Caco-2 (cell line): ENCODE results near the gene RGS16. TPM values are rescaled to one million over a fixed set of nuclear protein-coding genes. Genes with fewer than 3 reads are reported as not detected.

Experiments
- BruUV-seq: library from RNA; stranded (reverse); fragments of 400-500 nt; replicated peaks from 2 replicates; lab custom pipeline; 2021; lab: Mats Ljungman, UMichigan
- CTCF ChIA-PET: fragments of 300-600 bp; sonication (Branson Sonifier 250); formaldehyde crosslinking; loops from one replicate; lab custom pipeline; 2022; ENCODE audit warnings: antibody characterized with exemption; lab: Charles Lee
- POLR2A ChIA-PET: fragments of 300-600 bp; sonication (Branson Sonifier 250); formaldehyde crosslinking; loops from one replicate; lab custom pipeline; 2022; ENCODE audit warnings: antibody characterized with exemption; lab: Charles Lee
- DNase-seq, 2 experiments: peaks; one replicate each; pipeline versions ENCODE4 v3.0.0 to v3.0.0-alpha.2; 2020 to 2022
- H3K27me3 ChIP-seq: replicated peaks from 2 replicates; pipeline ENCODE4 v1.6.0; 2011; ENCODE audit warnings: low read length; ENCODE audit not compliant: control insufficient read depth, insufficient read depth
- H3K36me3 ChIP-seq: 2 replicates; pipeline ENCODE4 v1.5.1; 2011; ENCODE audit warnings: low read length; ENCODE audit not compliant: control insufficient read depth, insufficient read depth
- H3K4me1 ChIP-seq: fragments of 250-450 bp; sonication (Bioruptor Pico); 2 replicates; pipeline ENCODE4 v1.5.1; 2020; ENCODE audit warnings: mild to moderate bottlenecking
- H3K4me3 ChIP-seq: 2 replicates; pipeline ENCODE4 v1.5.1; 2011; ENCODE audit warnings: low read depth, mild to moderate bottlenecking, control low read depth, low read length
- H3K9me3 ChIP-seq: fragments of 250-450 bp; sonication (Bioruptor Pico); 2 replicates; pipeline ENCODE4 v1.5.1; 2020; ENCODE audit warnings: mild to moderate bottlenecking, moderate library complexity
- H3K27ac Mint-ChIP-seq: one replicate; pipeline ENCODE4 v1.8.0; 2022; ENCODE audit warnings: mixed read lengths; ENCODE audit not compliant: unreplicated experiment
- H3K27me3 Mint-ChIP-seq: one replicate; pipeline ENCODE4 v1.8.0; 2022; ENCODE audit warnings: mixed read lengths; ENCODE audit not compliant: insufficient read depth, unreplicated experiment
- H3K36me3 Mint-ChIP-seq: one replicate; pipeline ENCODE4 v1.8.0; 2022; ENCODE audit warnings: mild to moderate bottlenecking, mixed read lengths; ENCODE audit not compliant: insufficient read depth, unreplicated experiment
- H3K4me1 Mint-ChIP-seq: one replicate; pipeline ENCODE4 v1.8.0; 2022; ENCODE audit warnings: low read depth, mixed read lengths; ENCODE audit not compliant: unreplicated experiment
- H3K4me3 Mint-ChIP-seq: one replicate; pipeline ENCODE4 v1.8.0; 2022; ENCODE audit warnings: mild to moderate bottlenecking, moderate library complexity, mixed read lengths; ENCODE audit not compliant: unreplicated experiment
- H3K9me3 Mint-ChIP-seq: one replicate; pipeline ENCODE4 v1.8.0; 2022; ENCODE audit warnings: mixed read lengths; ENCODE audit not compliant: unreplicated experiment
- CTCF ChIP-seq, 2 experiments: fragments of 200-600 bp in 1 of 2; IDR thresholded peaks; 1 replicate in 1 of 2; 2 replicates in 1 of 2; pipeline versions ENCODE4 v1.5.1 to v1.8.0; 2011 to 2022; ENCODE audit warnings: antibody characterized with exemption in 1 of 2, control low read depth in 1 of 2, inconsistent platforms in 1 of 2, low read depth in 1 of 2, low read length in 1 of 2, mild to moderate bottlenecking in 1 of 2, moderate library complexity in 1 of 2; ENCODE audit not compliant: insufficient read depth in 1 of 2, severe bottlenecking in 1 of 2, unreplicated experiment in 1 of 2
- intact Hi-C: fragments of 100-400 bp; cut with micrococcal nuclease; formaldehyde crosslinking; loops from one replicate; pipeline ENCODE4 v1.10.0; 2022; ENCODE audit not compliant: unreplicated experiment
- total RNA-seq: library from RNA; stranded (reverse); gene quantifications from 2 replicates; pipeline ENCODE4 v1.2.3, GENCODE V29; 2022

The RGS16 gene
- total RNA-seq, 1 experiment from 2014 or later, result 1.2 TPM

DNA sequence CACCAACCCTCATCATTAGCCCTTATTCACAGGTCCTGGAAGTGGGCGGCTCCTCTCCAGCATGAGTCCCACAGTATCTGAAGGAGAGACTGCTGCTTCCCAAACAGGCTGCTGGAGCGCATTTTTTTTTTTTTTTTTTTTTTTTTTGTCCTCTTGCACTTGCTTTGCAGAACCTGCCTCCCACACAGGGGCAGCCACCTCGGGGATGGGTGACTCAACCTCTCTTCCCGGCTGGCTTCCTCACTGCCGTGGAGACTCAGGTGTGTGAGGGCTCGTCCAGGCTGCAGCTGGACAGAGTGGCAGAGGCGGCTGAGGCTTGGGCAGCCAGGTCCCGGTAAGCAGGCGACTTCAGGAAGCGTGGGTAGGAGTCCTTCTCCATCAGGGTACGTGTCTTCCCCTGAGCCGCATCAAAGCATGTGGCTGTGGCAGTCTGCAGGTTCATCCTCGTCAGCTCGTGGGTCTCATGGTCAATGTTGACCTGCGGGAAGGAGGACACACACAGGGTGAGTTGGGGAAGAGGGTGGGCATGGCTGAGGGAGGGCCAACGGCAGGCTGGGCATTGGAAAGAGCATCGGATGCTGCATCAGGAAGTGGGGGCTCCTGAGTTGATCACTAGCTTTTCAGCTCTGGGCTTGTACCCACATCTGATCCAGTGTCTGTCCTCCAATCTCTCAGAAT, 4.0 kb downstream of the RGS16 start:
- no peak overlapping the region for H3K27ac Mint-ChIP-seq
- no peaks in the 10 kb centered on the region for H3K4me1 Mint-ChIP-seq
- no peak for TF ChIP-seq CTCF (IDR thresholded peaks at IDR 0.05; ENCODE audit: insufficient read depth in 1 of 2, low read depth in 1 of 2, low read length in 1 of 2, severe bottlenecking in 1 of 2, unreplicated experiment in 1 of 2)
- H3K9me3 Mint-ChIP-seq, result no peaks in the 10 kb centered on the region
- no peaks in the 10 kb centered on the region for H3K27me3 Mint-ChIP-seq
- Histone ChIP-seq H3K4me1 (peaks cover 5% of the 10 kb centered on the region; the same call in 1 of the 2 replicates), H3K27me3 (no peaks in the 10 kb centered on the region), H3K9me3 (no peaks in the 10 kb centered on the region), H3K4me3 (no peak overlapping the region), H3K36me3 (peaks cover 3% of the 10 kb centered on the region)
- POLR2A ChIA-PET, result no interaction called here
- no peak overlapping the region for H3K4me3 Mint-ChIP-seq
- BruUV-seq, result no TSS peak
- intact Hi-C loops, result no loop called here
- DNase-seq, result no peak
- CTCF ChIA-PET, result interaction anchor here (1.1 to 10.4 kb wide), 5 partner anchors 9 to 185 kb away, joined by 3 to 265 read pairs (median 6); partner anchors contain the start of gene RNASEL
- peaks cover 6% of the 10 kb centered on the region for H3K36me3 Mint-ChIP-seq

DNA sequence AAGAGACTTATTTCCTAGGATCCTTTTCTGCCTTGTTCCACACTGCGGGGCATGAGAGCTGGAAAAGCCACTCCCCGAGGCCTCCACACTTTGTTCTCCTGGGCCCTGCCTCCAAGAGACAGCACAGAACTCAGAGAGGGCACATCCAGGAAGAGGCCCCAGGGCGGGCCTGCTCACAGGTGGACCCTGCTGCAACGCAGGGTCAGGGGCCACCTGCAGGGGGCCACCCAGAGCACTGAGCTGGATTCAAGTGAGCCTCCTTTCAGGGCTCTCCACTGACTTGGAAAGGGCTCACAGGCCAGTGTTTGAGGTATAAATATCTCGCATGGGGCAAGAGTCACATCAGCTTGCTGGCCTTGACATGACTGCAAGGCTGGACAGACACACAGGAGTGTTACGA, 4.8 kb downstream of the RGS16 start:
- Mint-ChIP-seq H3K4me3 (no peak overlapping the region), H3K4me1 (no peaks in the 10 kb centered on the region)
- POLR2A ChIA-PET, result no interaction called here

More for the DNA sequence above, 4.8 kb downstream of the RGS16 start:
- BruUV-seq, result no TSS peak
- peak in 1 of 2 experiments; percentile 41 for DNase-seq
- H3K27me3 ChIP-seq, result no peaks in the 10 kb centered on the region
- Mint-ChIP-seq H3K27ac (no peak overlapping the region), H3K27me3 (no peaks in the 10 kb centered on the region), H3K9me3 (no peaks in the 10 kb centered on the region), H3K36me3 (peaks cover 4% of the 10 kb centered on the region)
- H3K4me3 ChIP-seq, result no peak overlapping the region
- H3K9me3 ChIP-seq, result no peaks in the 10 kb centered on the region
- intact Hi-C loops, result loop anchor here (5.0 kb wide), 2 partner anchors 313 to 517 kb away; no protein-coding TSS in a partner anchor
- CTCF ChIA-PET, result interaction anchor here (1.1 to 10.4 kb wide), 4 partner anchors 11 to 186 kb away, joined by 3 to 265 read pairs (median 4); partner anchors contain the start of gene RNASEL
- H3K36me3 ChIP-seq, result peaks cover 3% of the 10 kb centered on the region
- peaks cover 5% of the 10 kb centered on the region; the same call in 1 of the 2 replicates for H3K4me1 ChIP-seq
- TF ChIP-seq CTCF (IDR thresholded peaks at IDR 0.05; ENCODE audit: insufficient read depth in 1 of 2, low read depth in 1 of 2, low read length in 1 of 2, severe bottlenecking in 1 of 2, unreplicated experiment in 1 of 2), result peak; percentile 24 to 37
